ENCODE data around the gene ESYT1. TPM values are rescaled to one million over a fixed set of nuclear protein-coding genes. Genes with fewer than 3 reads are reported as not detected.

The ESYT1 gene
- total RNA-seq, 1 donor from 2014 or later, result 119 TPM

GRCh38 chr12:56126732-56127239, 1.3 kb upstream of the ESYT1 start:
- intact Hi-C loops (cut with DNase I), result loop anchor here (1.0 to 5.0 kb wide), 3 partner anchors 8 to 961 kb away; partner anchors contain the start of genes NAB2, SMARCC2 and ZC3H10
- H3K27ac ChIP-seq, result peak overlapping the region; percentile 74 to 78
- H3K36me3 ChIP-seq, result peaks cover 12 to 28% of the 10 kb centered on the region in 2 donors
- no peaks in the 10 kb centered on the region for H3K9me3 ChIP-seq
- peaks cover 9 to 21% of the 10 kb centered on the region in 2 donors for H3K4me1 ChIP-seq
- peak overlapping the region; percentile 49 to 61 for H3K4me3 ChIP-seq
- H3K27me3 ChIP-seq, result no peaks in the 10 kb centered on the region
- no peak for TF ChIP-seq CTCF (IDR thresholded peaks at IDR 0.05)
- DNase-seq (ENCODE audit: low spot score in 2 of 2), result no peak

GRCh38 chr12:56127485-56127887, 581 bp upstream of the ESYT1 start:
- DNase-seq (ENCODE audit: low spot score in 2 of 2), result no peak
- H3K36me3 ChIP-seq, result peaks cover 19 to 28% of the 10 kb centered on the region in 2 donors
- TF ChIP-seq CTCF (IDR thresholded peaks at IDR 0.05), result no peak
- peak overlapping the region; percentile 74 to 78 for H3K27ac ChIP-seq
- intact Hi-C loops (cut with DNase I), result loop anchor here (1.0 to 5.0 kb wide), 2 partner anchors 9 to 960 kb away; partner anchors contain the start of genes NAB2 and ZC3H10
- H3K9me3 ChIP-seq, result no peaks in the 10 kb centered on the region
- no peaks in the 10 kb centered on the region for H3K27me3 ChIP-seq
- peaks cover 9 to 21% of the 10 kb centered on the region in 2 donors for H3K4me1 ChIP-seq
- H3K4me3 ChIP-seq, result peak overlapping the region; percentile 49 to 61

- peaks cover 32 to 34% of the 10 kb centered on the region in 2 donors for H3K36me3 ChIP-seq
- H3K27ac ChIP-seq, result peak overlapping the region; percentile 87 to 88
- no peak for DNase-seq (ENCODE audit: low spot score in 2 of 2)
- no peaks in the 10 kb centered on the region for H3K9me3 ChIP-seq
- intact Hi-C loops (cut with DNase I), result loop anchor here (1.0 to 5.0 kb wide), 2 partner anchors 30 to 959 kb away; partner anchors contain the start of genes MYL6 and NAB2
- peaks cover 9 to 21% of the 10 kb centered on the region in 2 donors for H3K4me1 ChIP-seq
- no peaks in the 10 kb centered on the region for H3K27me3 ChIP-seq
- no peak for TF ChIP-seq CTCF (IDR thresholded peaks at IDR 0.05)
- H3K4me3 ChIP-seq, result peak overlapping the region; percentile 73 to 80
Measured at GRCh38 chr12:56128670-56129205, 671 bp downstream of the ESYT1 start.

GRCh38 chr12:56129206-56129941, 1.3 kb downstream of the ESYT1 start:
- Histone ChIP-seq H3K27me3 (no peaks in the 10 kb centered on the region), H3K9me3 (no peaks in the 10 kb centered on the region), H3K27ac (peak overlapping the region; percentile 87 to 88), H3K4me3 (peak overlapping the region; percentile 73 to 80), H3K36me3 (peaks cover 37 to 38% of the 10 kb centered on the region in 2 donors), H3K4me1 (peaks cover 9 to 21% of the 10 kb centered on the region in 2 donors)
- no peak for TF ChIP-seq CTCF (IDR thresholded peaks at IDR 0.05)
- intact Hi-C loops (cut with DNase I), result loop anchor here (5.0 kb wide), 1 partner anchor 958 kb away; the partner anchor contains the start of gene NAB2
- DNase-seq (ENCODE audit: low spot score in 2 of 2), result peak in 1 of 2 donors; percentile 83

GRCh38 chr12:56129942-56130495, 2.0 kb downstream of the ESYT1 start:
- intact Hi-C loops (cut with DNase I), result loop anchor here (5.0 kb wide), 1 partner anchor 957 kb away; the partner anchor contains the start of gene NAB2
- DNase-seq (ENCODE audit: low spot score in 2 of 2), result no peak
- Histone ChIP-seq H3K36me3 (peaks cover 42 to 45% of the 10 kb centered on the region in 2 donors), H3K4me3 (peak overlapping the region; percentile 73 to 80), H3K27ac (peak overlapping the region; percentile 87 to 88), H3K4me1 (peaks cover 9 to 21% of the 10 kb centered on the region in 2 donors), H3K27me3 (no peaks in the 10 kb centered on the region), H3K9me3 (no peaks in the 10 kb centered on the region)
- TF ChIP-seq CTCF (IDR thresholded peaks at IDR 0.05), result no peak
